ENCODE measurements around the gene FDPS.

FDPS gene

GRCh38 chr1:155342842-155343241 lies 34.2 kb downstream of the FDPS start:
- no peak for DNase-seq

- no peak for DNase-seq
Observed at GRCh38 chr1:155352631-155353030, 44.0 kb downstream of the FDPS start.

- DNase-seq = no peak
Observed at GRCh38 chr1:155360051-155360450, 51.4 kb downstream of the FDPS start.

Measured in right kidney (tissue), 1 donor.